BJ (cell line): ENCODE data around the gene MIB1. TPM values are rescaled to one million over a fixed set of nuclear protein-coding genes. Genes with fewer than 3 reads are reported as not detected.

Experiments used
- CTCF ChIA-PET: fragments of 350-600 bp; formaldehyde crosslinking; extraction: SDS; loops from one replicate; lab custom pipeline; 2021; ENCODE audit warnings: antibody characterized with exemption, inconsistent platforms; lab: Yijun Ruan, JAX
- POLR2A ChIA-PET: fragments of 300-600 bp; sonication (Branson Sonifier 250); formaldehyde crosslinking; extraction: SDS; loops from one replicate; lab custom pipeline; 2021; ENCODE audit warnings: antibody characterized with exemption; lab: Charles Lee
- DNase-seq: peaks from one replicate; pipeline ENCODE4 v3.0.0-alpha.2; 2011; ENCODE audit warnings: low read depth
- H3K27me3 ChIP-seq: 2 replicates; pipeline ENCODE4 v1.6.0; 2011; ENCODE audit warnings: low read length; ENCODE audit not compliant: control insufficient read depth, insufficient read depth
- H3K36me3 ChIP-seq: 2 replicates; pipeline ENCODE4 v1.5.1; 2011; ENCODE audit warnings: low read length; ENCODE audit not compliant: control insufficient read depth, insufficient read depth
- H3K4me3 ChIP-seq: 2 replicates; pipeline ENCODE4 v1.5.1; 2011; ENCODE audit warnings: low read depth, mild to moderate bottlenecking, control low read depth, low read length
- CTCF ChIP-seq: IDR thresholded peaks from 2 replicates; pipeline ENCODE4 v1.5.1; 2011; ENCODE audit warnings: low read depth, mild to moderate bottlenecking, control low read depth, inconsistent platforms, low read length, moderate library complexity; ENCODE audit not compliant: insufficient read depth
- polyA plus RNA-seq: library from polyadenylated mRNA; depleted of rRNA; stranded (reverse); fragments of >200 nt; gene quantifications from 2 replicates; pipeline ENCODE4 v1.2.3, GENCODE V29; 2011

MIB1 gene
- polyA plus RNA-seq, 1 experiment: 10.0 TPM

GRCh38 chr18:21820033-21820810 is 79.6 kb downstream of the MIB1 start:
- Histone ChIP-seq H3K36me3 (peaks cover 3% of the 10 kb centered on the region; the same call in 1 of the 2 replicates), H3K4me3 (no peak overlapping the region), H3K27me3 (no peaks in the 10 kb centered on the region)
- peak; percentile 59 for TF ChIP-seq CTCF
- CTCF ChIA-PET: interaction anchor here (0.6 to 1.9 kb wide), 14 partner anchors 8 to 1435 kb away, joined by 3 to 17 read pairs (median 3); no protein-coding TSS in a partner anchor
- no peak for DNase-seq
- POLR2A ChIA-PET: interaction anchor here (0.8 kb wide), 1 partner anchor 80 kb away, joined by 4 read pairs; the partner anchor contains the start of gene MIB1

GRCh38 chr18:21820811-21821143 is 80.2 kb downstream of the MIB1 start:
- Histone ChIP-seq H3K4me3 (no peak overlapping the region), H3K36me3 (peaks cover 2% of the 10 kb centered on the region; the same call in 1 of the 2 replicates), H3K27me3 (no peaks in the 10 kb centered on the region)
- ChIA-PET POLR2A (no interaction called here), CTCF (interaction anchor here (0.8 to 1.9 kb wide), 6 partner anchors 9 to 61 kb away, joined by 3 to 17 read pairs (median 4); no protein-coding TSS in a partner anchor)
- DNase-seq: no peak
- no peak for TF ChIP-seq CTCF

- TF ChIP-seq CTCF: no peak
- H3K4me3 ChIP-seq: no peak overlapping the region
- ChIA-PET CTCF (no interaction called here), POLR2A (no interaction called here)
- no peaks in the 10 kb centered on the region for H3K27me3 ChIP-seq
- peaks cover 2% of the 10 kb centered on the region; the same call in 1 of the 2 replicates for H3K36me3 ChIP-seq
- no peak for DNase-seq
Measured at GRCh38 chr18:21823848-21824247, 83.3 kb downstream of the MIB1 start.

- H3K27me3 ChIP-seq: no peaks in the 10 kb centered on the region
- no peak for TF ChIP-seq CTCF
- H3K36me3 ChIP-seq: peaks cover 2% of the 10 kb centered on the region; the same call in 1 of the 2 replicates
- ChIA-PET CTCF (interaction anchor here (1.4 to 1.5 kb wide), 2 partner anchors 18 to 86 kb away, joined by 4 to 5 read pairs; partner anchors contain the start of gene MIB1), POLR2A (interaction anchor here (0.6 kb wide), 1 partner anchor 222 kb away, joined by 5 read pairs; no protein-coding TSS in a partner anchor)
- no peak for DNase-seq
- H3K4me3 ChIP-seq: no peak overlapping the region
Measured at GRCh38 chr18:21826196-21826595, 85.6 kb downstream of the MIB1 start.

GRCh38 chr18:21826641-21827302 is 86.2 kb downstream of the MIB1 start:
- POLR2A ChIA-PET: no interaction called here
- TF ChIP-seq CTCF: no peak
- Histone ChIP-seq H3K27me3 (no peaks in the 10 kb centered on the region), H3K4me3 (no peak overlapping the region), H3K36me3 (peaks cover 2% of the 10 kb centered on the region; the same call in 1 of the 2 replicates)
- DNase-seq: no peak
- CTCF ChIA-PET: interaction anchor here (1.5 kb wide), 1 partner anchor 17 kb away, joined by 5 read pairs; no protein-coding TSS in a partner anchor
